CD14-positive monocyte (primary cell): Measurements from ENCODE around the gene IL1RL2. TPM values are rescaled to one million over a fixed set of nuclear protein-coding genes. Genes with fewer than 3 reads are reported as not detected.
A peak's percentile ranks its signal among the peaks of the same experiment; 100 is the strongest.

Source experiments
- DNase-seq, 3 donors: peaks; one replicate each; pipeline ENCODE4 v3.0.0-alpha.2; 2011 to 2022
- H2AFZ ChIP-seq: 2 replicates; pipeline ENCODE4 v1.6.0; 2012; ENCODE audit warnings: mild to moderate bottlenecking, low read depth, low read length, inconsistent platforms; ENCODE audit not compliant: insufficient read depth, poor library complexity, severe bottlenecking
- H3K27ac ChIP-seq, 2 donors: 1 replicate in 1 of 2; 2 replicates in 1 of 2; pipeline ENCODE4 v1.5.1; 2012 to 2013; ENCODE audit warnings: low read length in 2 of 2, control low read depth in 1 of 2, inconsistent platforms in 1 of 2, low read depth in 1 of 2, mild to moderate bottlenecking in 1 of 2
- H3K27me3 ChIP-seq, 2 donors: one replicate each; pipeline versions ENCODE4 v1.6.0 to v1.6.1; 2011 to 2013; ENCODE audit warnings: low read length in 2 of 2; ENCODE audit not compliant: control insufficient read depth in 2 of 2, insufficient read depth in 2 of 2
- H3K36me3 ChIP-seq, 2 donors: replicated peaks in 1 of 2; 1 replicate in 1 of 2; 2 replicates in 1 of 2; pipeline versions ENCODE4 v1.5.1 to v1.6.1; 2012 to 2013; ENCODE audit warnings: low read length in 2 of 2, control low read depth in 1 of 2, inconsistent platforms in 1 of 2, mild to moderate bottlenecking in 1 of 2; ENCODE audit not compliant: insufficient read depth in 2 of 2, control insufficient read depth in 1 of 2
- H3K4me1 ChIP-seq, 2 donors: 1 replicate in 1 of 2; 2 replicates in 1 of 2; pipeline versions ENCODE4 v1.5.1 to v1.6.1; 2012 to 2013; ENCODE audit warnings: low read length in 2 of 2, control low read depth in 1 of 2, inconsistent platforms in 1 of 2, mild to moderate bottlenecking in 1 of 2, moderate library complexity in 1 of 2; ENCODE audit not compliant: insufficient read depth in 2 of 2, control insufficient read depth in 1 of 2
- H3K4me2 ChIP-seq: replicated peaks from 2 replicates; pipeline ENCODE3; 2012; ENCODE audit warnings: low read length, moderate library complexity, mild to moderate bottlenecking; ENCODE audit not compliant: poor library complexity, severe bottlenecking; ENCODE audit errors: extremely low read depth
- H3K4me3 ChIP-seq, 3 experiments: fragments of 200-600 bp in 1 of 3; sonication (generic) in 1 of 3; replicated peaks in 1 of 3; 1 replicate in 2 of 3; 2 replicates in 1 of 3; pipeline ENCODE4 v1.5.1; 2011 to 2013; ENCODE audit warnings: low read length in 3 of 3, mild to moderate bottlenecking in 3 of 3, control low read depth in 2 of 3, low read depth in 2 of 3, inconsistent platforms in 1 of 3, moderate library complexity in 1 of 3
- H3K79me2 ChIP-seq: 2 replicates; pipeline ENCODE4 v1.6.0; 2012; ENCODE audit warnings: mild to moderate bottlenecking, control low read depth, inconsistent platforms, low read length, moderate library complexity; ENCODE audit not compliant: insufficient read depth
- H3K9ac ChIP-seq: 2 replicates; pipeline ENCODE4 v1.6.0; 2017; ENCODE audit warnings: low read length, mild to moderate bottlenecking; ENCODE audit not compliant: insufficient read depth, poor library complexity, severe bottlenecking
- H3K9me3 ChIP-seq, 2 donors: replicated peaks in 1 of 2; 1 replicate in 1 of 2; 2 replicates in 1 of 2; pipeline versions ENCODE4 v1.5.1 to v1.6.1; 2012 to 2013; ENCODE audit warnings: low read length in 2 of 2, control low read depth in 1 of 2; ENCODE audit not compliant: control insufficient read depth in 1 of 2, insufficient read depth in 1 of 2
- H4K20me1 ChIP-seq: 2 replicates; pipeline ENCODE4 v1.6.0; 2012; ENCODE audit warnings: mild to moderate bottlenecking, low read length, control low read depth, moderate library complexity; ENCODE audit not compliant: insufficient read depth
- H3K27ac Mint-ChIP-seq, 7 donors: one replicate each; pipeline ENCODE4 v1.8.0; 2020; ENCODE audit warnings: mild to moderate bottlenecking in 7 of 7, mixed read lengths in 7 of 7, moderate library complexity in 6 of 7, inconsistent platforms in 2 of 7
- H3K27me3 Mint-ChIP-seq, 3 donors: one replicate each; pipeline ENCODE4 v1.8.0; 2021 to 2022; ENCODE audit warnings: low read depth in 3 of 3, mild to moderate bottlenecking in 3 of 3, mixed read lengths in 3 of 3, moderate library complexity in 3 of 3, inconsistent platforms in 1 of 3
- H3K36me3 Mint-ChIP-seq, 2 donors: one replicate each; pipeline ENCODE4 v1.8.0; 2020; ENCODE audit warnings: mixed read lengths in 2 of 2, inconsistent platforms in 1 of 2, mild to moderate bottlenecking in 1 of 2
- H3K4me1 Mint-ChIP-seq: one replicate; pipeline ENCODE4 v1.8.0; 2020; ENCODE audit warnings: mild to moderate bottlenecking, mixed read lengths
- H3K4me3 Mint-ChIP-seq, 2 donors: one replicate each; pipeline ENCODE4 v1.8.0; 2020; ENCODE audit warnings: mild to moderate bottlenecking in 2 of 2, mixed read lengths in 2 of 2, moderate library complexity in 1 of 2
- H3K9me3 Mint-ChIP-seq, 7 donors: one replicate each; pipeline ENCODE4 v1.8.0; 2020 to 2022; ENCODE audit warnings: mixed read lengths in 7 of 7, mild to moderate bottlenecking in 6 of 7, moderate library complexity in 6 of 7, inconsistent platforms in 2 of 7
- WGBS: methylation state at CpG from one replicate; pipeline ENCODE4 v1.1.5; 2013; ENCODE audit warnings: missing lambda C conversion rate; ENCODE audit not compliant: insufficient coverage; 5-methylcytosine and 5-hydroxymethylcytosine counted together
- intact Hi-C, 2 donors: fragments of 100-400 bp; cut with micrococcal nuclease; formaldehyde crosslinking; loops; one replicate each; pipeline versions ENCODE4 v1.15.0 to v1.15.1; 2023
- polyA plus RNA-seq, 3 donors: library from polyadenylated mRNA; depleted of rRNA in 1 of 3; unstranded in 2 of 3; stranded (reverse) in 1 of 3; fragments of 300-500 nt in 2 of 3; fragments of >200 nt in 1 of 3; fragmentation: Illumina TruSeq in 2 of 3; gene quantifications; 1 replicate in 2 of 3; 2 replicates in 1 of 3; pipeline ENCODE4 v1.2.3, GENCODE V29; 2012 to 2021
- TF ChIP-seq, protein P1 (sequence below): fragments of 200-600 bp; IDR thresholded peaks from one replicate; pipeline ENCODE4 v1.8.0; 2022; ENCODE audit warnings: antibody characterized with exemption, mild to moderate bottlenecking

The IL1RL2 gene
- polyA plus RNA-seq, 3 donors: 0.07 to 1.5 TPM; not detected in 1

DNA sequence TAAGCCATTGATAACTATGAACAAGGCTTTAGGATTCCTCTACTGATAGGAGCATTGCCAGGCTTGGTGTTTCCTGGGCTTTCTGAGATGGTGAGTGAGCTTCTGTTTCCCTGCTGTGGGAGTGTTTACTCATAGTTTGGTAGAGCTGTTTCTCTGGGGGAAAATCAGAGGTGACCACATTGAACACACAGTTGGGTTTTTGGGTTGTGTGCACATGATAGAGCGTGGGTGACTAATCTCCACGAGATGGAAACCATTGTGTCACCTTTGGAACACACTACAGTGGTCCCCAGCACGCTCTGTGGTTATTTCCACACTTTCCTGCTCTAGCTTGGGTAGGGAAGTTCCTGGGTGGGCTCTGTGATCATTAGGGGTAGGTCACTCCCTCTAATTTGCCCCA lies 38.9 kb upstream of the IL1RL2 start:
- H3K27ac ChIP-seq: no peak overlapping the region
- H3K4me2 ChIP-seq: no peak overlapping the region
- no peak overlapping the region for H3K4me3 ChIP-seq
- WGBS: 59% methylated on average over 2 of the region's 3 CpGs
- DNase-seq: peak; percentile 50 to 90 (median 69)
- peaks cover 0 to 9% of the 10 kb centered on the region in 2 donors for H3K27me3 ChIP-seq
- H3K9me3 Mint-ChIP-seq: peaks cover 42 to 75% (median 65%) of the 10 kb centered on the region in 7 donors
- H3K9me3 ChIP-seq: peaks cover 58 to 62% of the 10 kb centered on the region in 2 donors
- H3K4me3 Mint-ChIP-seq: no peak overlapping the region
- peaks cover 0 to 4% of the 10 kb centered on the region in 2 donors for H3K36me3 ChIP-seq
- H4K20me1 ChIP-seq: no peaks in the 10 kb centered on the region
- no peaks in the 10 kb centered on the region for H3K79me2 ChIP-seq
- TF ChIP-seq, protein P1, sequence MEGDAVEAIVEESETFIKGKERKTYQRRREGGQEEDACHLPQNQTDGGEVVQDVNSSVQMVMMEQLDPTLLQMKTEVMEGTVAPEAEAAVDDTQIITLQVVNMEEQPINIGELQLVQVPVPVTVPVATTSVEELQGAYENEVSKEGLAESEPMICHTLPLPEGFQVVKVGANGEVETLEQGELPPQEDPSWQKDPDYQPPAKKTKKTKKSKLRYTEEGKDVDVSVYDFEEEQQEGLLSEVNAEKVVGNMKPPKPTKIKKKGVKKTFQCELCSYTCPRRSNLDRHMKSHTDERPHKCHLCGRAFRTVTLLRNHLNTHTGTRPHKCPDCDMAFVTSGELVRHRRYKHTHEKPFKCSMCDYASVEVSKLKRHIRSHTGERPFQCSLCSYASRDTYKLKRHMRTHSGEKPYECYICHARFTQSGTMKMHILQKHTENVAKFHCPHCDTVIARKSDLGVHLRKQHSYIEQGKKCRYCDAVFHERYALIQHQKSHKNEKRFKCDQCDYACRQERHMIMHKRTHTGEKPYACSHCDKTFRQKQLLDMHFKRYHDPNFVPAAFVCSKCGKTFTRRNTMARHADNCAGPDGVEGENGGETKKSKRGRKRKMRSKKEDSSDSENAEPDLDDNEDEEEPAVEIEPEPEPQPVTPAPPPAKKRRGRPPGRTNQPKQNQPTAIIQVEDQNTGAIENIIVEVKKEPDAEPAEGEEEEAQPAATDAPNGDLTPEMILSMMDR: no peak
- H3K4me1 Mint-ChIP-seq: peaks cover 10% of the 10 kb centered on the region
- no peak overlapping the region for H2AFZ ChIP-seq
- H3K27me3 Mint-ChIP-seq: peaks cover 5 to 22% (median 10%) of the 10 kb centered on the region in 3 donors
- intact Hi-C loops: no loop called here
- peaks cover 4 to 8% of the 10 kb centered on the region in 2 donors for H3K4me1 ChIP-seq
- no peak overlapping the region for H3K9ac ChIP-seq
- H3K27ac Mint-ChIP-seq: peak overlapping the region in 4 of 7 donors; percentile 8 to 73 (median 61)
- peaks cover 15 to 16% of the 10 kb centered on the region in 2 donors for H3K36me3 Mint-ChIP-seq

DNA sequence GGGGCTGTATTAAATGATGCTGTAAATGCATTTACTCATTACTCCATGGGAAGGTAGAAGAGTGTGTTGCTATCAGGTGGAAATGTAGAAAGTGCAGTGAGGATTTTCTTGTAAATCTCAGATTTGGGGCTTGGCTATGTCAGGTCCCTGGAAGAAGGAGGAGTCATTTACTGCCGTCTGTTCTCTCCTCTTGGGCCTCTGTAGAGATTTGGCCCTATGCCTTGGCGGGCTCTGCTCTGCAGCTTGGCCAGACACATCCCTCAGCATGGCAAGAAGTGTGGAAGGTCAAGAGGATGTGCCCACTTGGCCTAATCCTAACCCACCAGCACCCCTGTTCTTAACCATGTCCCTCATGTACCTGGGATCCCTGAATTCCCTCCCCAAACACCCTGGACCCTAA lies 37.6 kb upstream of the IL1RL2 start:
- no peak overlapping the region for H3K4me2 ChIP-seq
- Mint-ChIP-seq H3K9me3 (peaks cover 49 to 76% (median 60%) of the 10 kb centered on the region in 7 donors), H3K4me1 (peaks cover 5% of the 10 kb centered on the region), H3K4me3 (no peak overlapping the region), H3K36me3 (peaks cover 18 to 24% of the 10 kb centered on the region in 2 donors), H3K27me3 (peaks cover 0 to 9% (median 2%) of the 10 kb centered on the region in 3 donors), H3K27ac (no peak overlapping the region)
- H3K79me2 ChIP-seq: no peaks in the 10 kb centered on the region
- no peak overlapping the region for H3K4me3 ChIP-seq
- H3K9ac ChIP-seq: no peak overlapping the region
- H3K9me3 ChIP-seq: peaks cover 52 to 53% of the 10 kb centered on the region in 2 donors
- TF ChIP-seq, protein P1: no peak
- peaks cover 0 to 4% of the 10 kb centered on the region in 2 donors for H3K36me3 ChIP-seq
- no peaks in the 10 kb centered on the region for H3K4me1 ChIP-seq
- no peaks in the 10 kb centered on the region for H4K20me1 ChIP-seq
- no peak for DNase-seq
- no peak overlapping the region for H2AFZ ChIP-seq
- WGBS: no CpG with 5 or more reads among the region's 2 CpGs
- intact Hi-C loops: no loop called here
- no peaks in the 10 kb centered on the region for H3K27me3 ChIP-seq
- H3K27ac ChIP-seq: no peak overlapping the region
